GM12878 (cell line): Measurements from ENCODE around the gene RPL7L1. TPM values are rescaled to one million over a fixed set of nuclear protein-coding genes. Genes with fewer than 3 reads are reported as not detected.

Source experiments
- CBX5 ChIP-seq: sonication (generic); IDR thresholded peaks from 2 replicates; pipeline ENCODE4 v1.6.1; 2016; ENCODE audit warnings: low read depth, moderate library complexity, mild to moderate bottlenecking, inconsistent platforms
- CHD4 ChIP-seq: fragments of 200-600 bp; sonication (generic); IDR thresholded peaks from 2 replicates; pipeline ENCODE4 v1.6.1; 2016; ENCODE audit warnings: mild to moderate bottlenecking
- EGR1 ChIP-seq, 2 experiments: IDR thresholded peaks; 1 replicate in 1 of 2; 2 replicates in 1 of 2; pipeline ENCODE4 v1.6.1; 2011 to 2012; ENCODE audit warnings: low read depth in 2 of 2, low read length in 2 of 2, borderline replicate concordance in 1 of 2, mild to moderate bottlenecking in 1 of 2, moderate library complexity in 1 of 2
- FOXK2 ChIP-seq: fragments of 450-650 bp; IDR thresholded peaks from 2 replicates; pipeline ENCODE4 v1.6.1; 2017; ENCODE audit warnings: mild to moderate bottlenecking, moderate library complexity
- FOXM1 ChIP-seq: IDR thresholded peaks from 2 replicates; pipeline ENCODE4 v1.6.1; 2012; ENCODE audit warnings: low read depth, mild to moderate bottlenecking, inconsistent platforms, low read length, moderate library complexity
- GATAD2B ChIP-seq: fragments of 450-650 bp; conservative IDR thresholded peaks from 2 replicates; pipeline ENCODE4 v1.6.1; 2017; ENCODE audit warnings: low read depth, mild to moderate bottlenecking, moderate library complexity
- IKZF2 ChIP-seq, 2 experiments: fragments of 450-650 bp; IDR thresholded peaks; 2 replicates each; pipeline ENCODE4 v1.6.1; 2017; ENCODE audit warnings: mild to moderate bottlenecking in 2 of 2, moderate library complexity in 2 of 2
- KLF5 ChIP-seq: fragments of 450-650 bp; IDR thresholded peaks from 2 replicates; pipeline ENCODE4 v1.6.1; 2014; ENCODE audit warnings: mild to moderate bottlenecking; ENCODE audit not compliant: partially characterized antibody
- LARP7 ChIP-seq: fragments of 450-650 bp; IDR thresholded peaks from 2 replicates; pipeline ENCODE4 v1.6.1; 2017; ENCODE audit warnings: mild to moderate bottlenecking
- NBN ChIP-seq: fragments of 450-650 bp; IDR thresholded peaks from 2 replicates; pipeline ENCODE4 v1.6.1; 2016
- NFYB ChIP-seq: IDR thresholded peaks from 2 replicates; pipeline ENCODE4 v1.6.1; 2011; ENCODE audit warnings: low read depth, mild to moderate bottlenecking, low read length, improper control_type of control experiment, moderate library complexity; ENCODE audit not compliant: insufficient read depth
- NR2C2 ChIP-seq: IDR thresholded peaks from 2 replicates; pipeline ENCODE4 v1.6.1; 2011; ENCODE audit warnings: borderline replicate concordance, low read depth; ENCODE audit not compliant: control insufficient read depth, insufficient read length
- RELA ChIP-seq: fragments of 450-650 bp; IDR thresholded peaks from 2 replicates; pipeline ENCODE4 v1.8.0; 2014; ENCODE audit warnings: borderline replicate concordance; ENCODE audit not compliant: partially characterized antibody
- SP1 ChIP-seq: IDR thresholded peaks from one replicate; pipeline ENCODE4 v1.6.1; 2011; ENCODE audit warnings: low read depth, low read length
- SUPT20H ChIP-seq: IDR thresholded peaks from 2 replicates; pipeline ENCODE4 v1.6.1; 2011; ENCODE audit warnings: low read depth, mild to moderate bottlenecking, low read length, moderate library complexity, borderline replicate concordance; ENCODE audit not compliant: control insufficient read depth
- TBL1XR1 ChIP-seq: IDR thresholded peaks from 2 replicates; pipeline ENCODE4 v1.6.1; 2012; ENCODE audit warnings: low read depth, low read length, improper control_type of control experiment
- YY1 ChIP-seq: IDR thresholded peaks from 2 replicates; pipeline ENCODE4 v1.6.1; 2011; ENCODE audit warnings: low read depth, mild to moderate bottlenecking, low read length
- polyA plus RNA-seq, 11 experiments: library from polyadenylated mRNA; depleted of rRNA in 4 of 11; unstranded in 6 of 11; stranded (reverse) in 5 of 11; fragments of >200 nt; fragmentation: Nextera tagmentation in 4 of 11; fragmentation: Illumina TruSeq in 1 of 11; extraction: Ambion mirVana in 4 of 11; extraction: Trizol in 1 of 11; gene quantifications; 1 replicate in 1 of 11; 2 replicates in 10 of 11; pipeline versions ENCODE4 v1.2.1 to v1.2.3, GENCODE V29; 2011 to 2016; ENCODE audit warnings: inconsistent platforms in 2 of 11, missing spikeins in 2 of 11, low read depth in 1 of 11
- total RNA-seq, 4 experiments: library from RNA; depleted of rRNA in 3 of 4; stranded (reverse); fragments of >200 nt in 3 of 4; fragmentation: Illumina TruSeq in 1 of 4; extraction: Trizol in 1 of 4; gene quantifications; 2 replicates each; pipeline versions ENCODE4 v1.2.1 to v1.2.3, GENCODE V29; 2013 to 2021
- TF ChIP-seq, protein P1 (sequence below): fragments of 450-650 bp; IDR thresholded peaks from 2 replicates; pipeline ENCODE4 v1.6.1; 2016; ENCODE audit warnings: mild to moderate bottlenecking
- TF ChIP-seq, protein P2 (sequence below): IDR thresholded peaks from 2 replicates; pipeline ENCODE4 v1.6.1; 2011; ENCODE audit warnings: low read depth, mild to moderate bottlenecking, low read length, moderate library complexity, borderline replicate concordance; ENCODE audit errors: extremely low read depth
- TF ChIP-seq, protein P3 (sequence below): IDR thresholded peaks from 2 replicates; pipeline ENCODE4 v1.6.1; 2011; ENCODE audit warnings: borderline replicate concordance, low read depth, mild to moderate bottlenecking, moderate library complexity, low read length; ENCODE audit not compliant: insufficient read depth, poor library complexity, severe bottlenecking
- TF ChIP-seq, protein P4 (sequence below): fragments of 450-650 bp; conservative IDR thresholded peaks from 2 replicates; pipeline ENCODE4 v1.6.1; 2017; ENCODE audit warnings: mild to moderate bottlenecking, moderate library complexity
- TF ChIP-seq, protein P5 (sequence below): IDR thresholded peaks from 2 replicates; pipeline ENCODE4 v1.6.1; 2012; ENCODE audit warnings: mild to moderate bottlenecking, low read depth, low read length

The RPL7L1 gene
- total and polyA plus RNA-seq, 10 of the 15 experiments (the other 5 are each of a cell fraction or from before 2014, with no cell fraction given): 54.1 to 154 (median 104) TPM

DNA sequence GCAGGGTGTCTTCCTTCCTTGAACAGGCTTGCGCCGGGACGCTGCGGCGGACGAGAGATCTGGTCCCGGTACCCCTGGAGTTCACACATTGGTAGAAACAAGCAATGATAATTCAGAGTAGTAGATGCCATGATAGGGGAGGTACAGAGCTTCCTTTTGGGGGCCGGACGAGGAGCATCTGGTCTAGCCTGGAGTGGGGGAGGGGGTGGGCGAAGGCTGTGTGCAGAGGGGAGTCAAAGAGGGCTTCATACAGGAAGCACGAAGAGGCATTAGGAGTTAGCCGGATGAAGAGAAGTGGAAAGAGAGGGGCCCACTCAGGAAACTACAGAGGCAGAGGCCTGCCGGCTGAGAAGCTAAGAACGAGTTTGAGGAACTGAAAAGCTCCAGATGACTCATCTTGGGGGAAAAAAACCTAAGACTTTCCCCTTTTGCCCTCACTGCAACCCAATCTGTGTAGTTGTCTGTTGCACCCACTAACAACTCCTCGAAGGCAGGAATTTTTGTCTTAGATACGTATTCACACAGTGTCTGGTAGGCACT lies 50.5 kb downstream of the RPL7L1 start (continued):
- TF ChIP-seq RELA: peak; percentile 8
- TF ChIP-seq, protein P1, sequence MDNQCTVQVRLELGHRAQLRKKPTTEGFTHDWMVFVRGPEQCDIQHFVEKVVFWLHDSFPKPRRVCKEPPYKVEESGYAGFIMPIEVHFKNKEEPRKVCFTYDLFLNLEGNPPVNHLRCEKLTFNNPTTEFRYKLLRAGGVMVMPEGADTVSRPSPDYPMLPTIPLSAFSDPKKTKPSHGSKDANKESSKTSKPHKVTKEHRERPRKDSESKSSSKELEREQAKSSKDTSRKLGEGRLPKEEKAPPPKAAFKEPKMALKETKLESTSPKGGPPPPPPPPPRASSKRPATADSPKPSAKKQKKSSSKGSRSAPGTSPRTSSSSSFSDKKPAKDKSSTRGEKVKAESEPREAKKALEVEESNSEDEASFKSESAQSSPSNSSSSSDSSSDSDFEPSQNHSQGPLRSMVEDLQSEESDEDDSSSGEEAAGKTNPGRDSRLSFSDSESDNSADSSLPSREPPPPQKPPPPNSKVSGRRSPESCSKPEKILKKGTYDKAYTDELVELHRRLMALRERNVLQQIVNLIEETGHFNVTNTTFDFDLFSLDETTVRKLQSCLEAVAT: peak; percentile 85
- peak; percentile 80; the same call in 1 of the 2 replicates for TF ChIP-seq FOXM1
- TF ChIP-seq, protein P2, sequence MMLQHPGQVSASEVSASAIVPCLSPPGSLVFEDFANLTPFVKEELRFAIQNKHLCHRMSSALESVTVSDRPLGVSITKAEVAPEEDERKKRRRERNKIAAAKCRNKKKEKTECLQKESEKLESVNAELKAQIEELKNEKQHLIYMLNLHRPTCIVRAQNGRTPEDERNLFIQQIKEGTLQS: no peak
- no peak for TF ChIP-seq NFYB
- TF ChIP-seq, protein P3, sequence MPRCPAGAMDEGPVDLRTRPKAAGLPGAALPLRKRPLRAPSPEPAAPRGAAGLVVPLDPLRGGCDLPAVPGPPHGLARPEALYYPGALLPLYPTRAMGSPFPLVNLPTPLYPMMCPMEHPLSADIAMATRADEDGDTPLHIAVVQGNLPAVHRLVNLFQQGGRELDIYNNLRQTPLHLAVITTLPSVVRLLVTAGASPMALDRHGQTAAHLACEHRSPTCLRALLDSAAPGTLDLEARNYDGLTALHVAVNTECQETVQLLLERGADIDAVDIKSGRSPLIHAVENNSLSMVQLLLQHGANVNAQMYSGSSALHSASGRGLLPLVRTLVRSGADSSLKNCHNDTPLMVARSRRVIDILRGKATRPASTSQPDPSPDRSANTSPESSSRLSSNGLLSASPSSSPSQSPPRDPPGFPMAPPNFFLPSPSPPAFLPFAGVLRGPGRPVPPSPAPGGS: peak; percentile 93
- no peak for TF ChIP-seq SUPT20H
- peak; percentile 97 for TF ChIP-seq IKZF2 (IDR thresholded peaks at IDR 0.05)
- no peak for TF ChIP-seq KLF5
- TF ChIP-seq, protein P4, sequence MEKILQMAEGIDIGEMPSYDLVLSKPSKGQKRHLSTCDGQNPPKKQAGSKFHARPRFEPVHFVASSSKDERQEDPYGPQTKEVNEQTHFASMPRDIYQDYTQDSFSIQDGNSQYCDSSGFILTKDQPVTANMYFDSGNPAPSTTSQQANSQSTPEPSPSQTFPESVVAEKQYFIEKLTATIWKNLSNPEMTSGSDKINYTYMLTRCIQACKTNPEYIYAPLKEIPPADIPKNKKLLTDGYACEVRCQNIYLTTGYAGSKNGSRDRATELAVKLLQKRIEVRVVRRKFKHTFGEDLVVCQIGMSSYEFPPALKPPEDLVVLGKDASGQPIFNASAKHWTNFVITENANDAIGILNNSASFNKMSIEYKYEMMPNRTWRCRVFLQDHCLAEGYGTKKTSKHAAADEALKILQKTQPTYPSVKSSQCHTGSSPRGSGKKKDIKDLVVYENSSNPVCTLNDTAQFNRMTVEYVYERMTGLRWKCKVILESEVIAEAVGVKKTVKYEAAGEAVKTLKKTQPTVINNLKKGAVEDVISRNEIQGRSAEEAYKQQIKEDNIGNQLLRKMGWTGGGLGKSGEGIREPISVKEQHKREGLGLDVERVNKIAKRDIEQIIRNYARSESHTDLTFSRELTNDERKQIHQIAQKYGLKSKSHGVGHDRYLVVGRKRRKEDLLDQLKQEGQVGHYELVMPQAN: no peak
- TF ChIP-seq, protein P5, sequence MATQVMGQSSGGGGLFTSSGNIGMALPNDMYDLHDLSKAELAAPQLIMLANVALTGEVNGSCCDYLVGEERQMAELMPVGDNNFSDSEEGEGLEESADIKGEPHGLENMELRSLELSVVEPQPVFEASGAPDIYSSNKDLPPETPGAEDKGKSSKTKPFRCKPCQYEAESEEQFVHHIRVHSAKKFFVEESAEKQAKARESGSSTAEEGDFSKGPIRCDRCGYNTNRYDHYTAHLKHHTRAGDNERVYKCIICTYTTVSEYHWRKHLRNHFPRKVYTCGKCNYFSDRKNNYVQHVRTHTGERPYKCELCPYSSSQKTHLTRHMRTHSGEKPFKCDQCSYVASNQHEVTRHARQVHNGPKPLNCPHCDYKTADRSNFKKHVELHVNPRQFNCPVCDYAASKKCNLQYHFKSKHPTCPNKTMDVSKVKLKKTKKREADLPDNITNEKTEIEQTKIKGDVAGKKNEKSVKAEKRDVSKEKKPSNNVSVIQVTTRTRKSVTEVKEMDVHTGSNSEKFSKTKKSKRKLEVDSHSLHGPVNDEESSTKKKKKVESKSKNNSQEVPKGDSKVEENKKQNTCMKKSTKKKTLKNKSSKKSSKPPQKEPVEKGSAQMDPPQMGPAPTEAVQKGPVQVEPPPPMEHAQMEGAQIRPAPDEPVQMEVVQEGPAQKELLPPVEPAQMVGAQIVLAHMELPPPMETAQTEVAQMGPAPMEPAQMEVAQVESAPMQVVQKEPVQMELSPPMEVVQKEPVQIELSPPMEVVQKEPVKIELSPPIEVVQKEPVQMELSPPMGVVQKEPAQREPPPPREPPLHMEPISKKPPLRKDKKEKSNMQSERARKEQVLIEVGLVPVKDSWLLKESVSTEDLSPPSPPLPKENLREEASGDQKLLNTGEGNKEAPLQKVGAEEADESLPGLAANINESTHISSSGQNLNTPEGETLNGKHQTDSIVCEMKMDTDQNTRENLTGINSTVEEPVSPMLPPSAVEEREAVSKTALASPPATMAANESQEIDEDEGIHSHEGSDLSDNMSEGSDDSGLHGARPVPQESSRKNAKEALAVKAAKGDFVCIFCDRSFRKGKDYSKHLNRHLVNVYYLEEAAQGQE: peak; percentile 45; the same call in 1 of the 2 replicates
- peak; percentile 97 for TF ChIP-seq TBL1XR1
- TF ChIP-seq GATAD2B: peak; percentile 72
- TF ChIP-seq LARP7: no peak; the same call in 1 of the 2 replicates
- TF ChIP-seq YY1: no peak; the same call in none of the 2 replicates
- peak; percentile 97 for TF ChIP-seq NBN
- peak; percentile 85 for TF ChIP-seq SP1
- TF ChIP-seq CHD4: no peak
- TF ChIP-seq NR2C2: no peak
- TF ChIP-seq EGR1 (IDR thresholded peaks at IDR 0.05; ENCODE audit: borderline replicate concordance in 1 of 2, low read depth in 2 of 2, low read length in 2 of 2): peak in 1 of 2 experiments; percentile 81; a peak in 1 of 3 replicates
- no peak for TF ChIP-seq FOXK2
- TF ChIP-seq CBX5: peak; percentile 51; the same call in 1 of the 2 replicates
- TF ChIP-seq, all 136 proteins: peak for 69
